ENCODE results near the gene MGST2.
"Not testable (repeated sequence)": the region's sequence is repeated elsewhere in the genome, so short reads cannot be mapped to it uniquely, and the experiment has no call there.

The MGST2 gene

GRCh38 chr4:139665690-139666529 lies at the start of gene MGST2:
TSS of gene MGST2 (plus strand) at chr4:139665819. CDS start at chr4:139666020, 201 bp downstream.
- DNase-seq = peak; percentile 74

GRCh38 chr4:139617702-139618490 lies 47.7 kb upstream of the MGST2 start:
- no peak for DNase-seq

- DNase-seq = no peak
Measured at GRCh38 chr4:139619644-139620043, 46.0 kb upstream of the MGST2 start.

GRCh38 chr4:139622901-139623381 lies 42.7 kb upstream of the MGST2 start:
- no peak for DNase-seq

- DNase-seq = no peak
Measured at GRCh38 chr4:139624441-139625092, 41.1 kb upstream of the MGST2 start.

GRCh38 chr4:139625093-139625455 lies 40.5 kb upstream of the MGST2 start:
- no peak for DNase-seq

DNA sequence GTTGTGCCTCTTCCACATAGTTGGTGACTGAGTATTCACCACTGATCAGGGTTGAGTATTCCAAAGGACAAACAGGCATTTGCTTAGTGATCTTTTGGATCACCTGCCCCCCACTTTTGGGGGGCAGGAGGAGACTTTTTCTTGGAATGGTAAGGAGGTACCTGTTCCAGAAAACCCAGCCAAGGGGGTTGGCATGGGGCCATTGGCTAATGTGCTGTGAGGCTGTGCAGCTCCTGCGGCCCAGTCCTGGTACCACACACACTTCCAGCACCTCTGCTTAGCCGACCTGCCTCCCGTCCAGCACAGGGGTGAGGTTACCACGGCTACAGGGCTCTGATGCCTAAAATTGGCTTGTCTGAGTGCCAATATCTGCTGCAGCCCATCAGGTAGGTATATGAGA lies 40.1 kb upstream of the MGST2 start:
- DNase-seq = no peak

DNA sequence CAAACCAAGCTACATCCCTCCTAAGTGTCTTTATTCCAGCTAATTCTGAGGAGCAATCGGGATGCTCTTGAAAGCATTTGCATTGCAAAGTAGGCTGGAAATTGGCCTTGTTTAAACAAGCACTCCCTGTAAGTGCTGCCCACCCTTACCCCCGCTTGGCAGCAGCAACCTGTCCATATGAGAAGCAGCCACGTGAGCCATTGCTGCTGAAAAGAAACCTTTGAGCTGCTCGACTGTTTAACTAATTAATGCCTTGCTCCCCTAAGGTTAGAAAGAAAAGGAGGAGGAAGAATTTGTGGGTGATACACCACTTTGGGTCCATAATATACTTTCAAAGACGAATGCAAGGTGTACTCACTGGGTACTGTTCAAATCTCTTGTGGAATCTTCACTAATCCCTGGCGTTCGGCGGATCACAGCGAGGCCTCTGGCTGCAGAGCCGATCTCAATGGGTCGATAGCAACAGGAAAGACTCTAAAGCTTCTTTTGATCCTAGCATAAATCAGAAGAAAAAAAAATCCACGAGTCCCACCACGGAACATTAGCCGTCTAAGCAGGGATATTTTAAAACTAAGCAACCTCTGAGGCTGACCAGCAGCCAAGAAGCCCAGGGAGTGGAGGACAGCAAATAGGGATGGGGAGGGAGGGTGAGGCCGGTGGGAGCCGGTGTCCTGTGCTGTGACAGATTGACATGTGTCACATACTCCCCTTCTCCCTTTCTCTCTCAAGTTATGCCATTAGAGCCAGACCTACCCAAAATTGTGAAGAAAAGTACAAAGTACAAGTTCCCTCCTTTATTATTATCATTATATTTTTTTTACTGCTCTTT lies 37.2 kb upstream of the MGST2 start:
- no peak for DNase-seq

DNA sequence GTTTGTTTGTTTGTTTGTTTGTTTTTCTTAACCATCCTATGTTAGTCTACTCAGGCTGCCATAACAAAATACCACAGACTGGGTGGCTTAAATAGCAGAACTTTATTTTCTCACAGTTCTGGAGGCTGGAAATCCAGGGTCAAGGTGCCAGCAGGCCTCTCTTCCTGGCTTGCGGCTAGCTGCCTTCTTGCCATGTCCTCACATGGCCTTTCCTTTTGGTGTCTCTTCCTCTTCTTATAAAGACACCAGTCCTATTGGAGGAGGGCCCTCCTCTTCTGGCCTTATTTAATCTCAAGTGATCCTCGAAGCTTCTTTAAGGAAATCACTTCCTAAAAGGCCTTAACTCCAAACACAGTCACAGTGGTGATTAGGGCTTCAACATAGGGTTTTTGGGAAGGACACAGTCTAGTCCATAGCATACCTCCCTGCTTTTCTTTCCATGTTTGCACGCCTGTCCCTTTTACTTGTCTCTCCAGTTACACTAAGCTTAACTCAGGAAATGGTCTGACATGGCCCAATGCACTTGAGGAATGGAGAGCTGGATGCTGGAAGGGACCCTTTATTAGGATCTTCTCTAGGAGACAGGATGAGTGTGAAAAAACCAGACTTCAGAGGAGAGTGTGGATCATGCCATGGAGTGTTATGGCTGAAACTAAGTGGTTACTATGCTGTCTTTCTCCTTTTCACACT lies 36.0 kb upstream of the MGST2 start:
- no peak for DNase-seq

DNA sequence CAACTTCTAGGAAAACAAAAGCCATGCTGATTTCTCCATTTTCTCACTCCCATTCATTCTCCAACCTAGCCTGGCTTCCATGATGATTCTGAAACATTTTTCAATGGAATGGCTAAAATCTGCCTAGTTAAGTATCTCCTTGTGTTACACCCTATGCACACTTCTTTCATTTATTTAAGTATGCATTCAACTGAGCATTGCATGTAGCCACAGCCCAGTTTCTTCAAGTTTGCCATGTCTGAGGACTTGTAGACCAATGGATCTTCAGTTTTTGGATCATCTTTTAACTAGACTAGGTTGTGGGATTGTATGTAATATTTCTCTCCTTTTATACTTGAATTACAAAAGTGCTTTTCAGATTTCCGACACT lies 35.5 kb upstream of the MGST2 start:
- DNase-seq = no peak

GRCh38 chr4:139630991-139631390 lies 34.6 kb upstream of the MGST2 start:
- DNase-seq = no peak

DNA sequence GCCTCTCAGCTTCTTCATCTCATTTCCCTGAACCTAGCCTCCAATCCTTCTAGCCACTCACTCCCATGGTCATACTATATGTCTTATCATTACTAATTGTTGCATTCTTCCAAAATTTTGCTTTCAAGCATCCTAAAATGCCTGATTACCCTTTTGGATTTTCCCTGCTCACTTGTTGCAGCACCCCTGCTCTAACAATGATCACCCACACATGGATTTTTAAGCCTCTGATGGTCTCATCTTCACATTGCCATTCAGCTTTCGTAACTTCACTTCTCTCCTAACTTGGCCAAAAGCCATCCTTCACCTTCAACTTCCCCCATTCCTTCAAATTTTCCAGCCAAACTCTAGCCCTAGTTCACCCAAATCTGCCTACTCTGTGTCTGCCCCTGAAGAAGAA lies 33.8 kb upstream of the MGST2 start:
- no peak for DNase-seq

GRCh38 chr4:139632739-139633138 lies 32.9 kb upstream of the MGST2 start:
- DNase-seq = not testable (repeated sequence)

DNA sequence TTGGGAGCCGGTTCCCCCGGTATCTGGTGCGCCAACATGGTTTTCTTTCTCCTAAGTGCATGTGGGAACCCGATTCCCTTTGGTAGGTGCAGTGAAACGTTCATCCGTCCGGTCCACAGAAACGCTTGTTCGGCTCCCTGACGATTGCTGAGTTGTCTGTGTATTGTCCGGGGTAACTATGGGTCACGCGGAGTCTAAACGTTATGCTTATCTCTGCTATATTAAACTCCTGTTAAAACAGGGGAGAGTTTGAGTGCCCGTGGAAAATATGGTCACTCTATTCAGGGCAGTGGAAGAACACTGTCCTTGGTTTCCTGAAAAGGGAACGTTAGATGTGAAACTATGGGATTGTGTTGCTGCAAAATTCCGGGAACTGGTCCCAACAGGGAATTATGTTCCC lies 32.4 kb upstream of the MGST2 start:
- no peak for DNase-seq

- DNase-seq = no peak
Measured at GRCh38 chr4:139633661-139634060, 32.0 kb upstream of the MGST2 start.

- DNase-seq = no peak
Measured at GRCh38 chr4:139635966-139636365, 29.7 kb upstream of the MGST2 start.

GRCh38 chr4:139638306-139638705 lies 27.3 kb upstream of the MGST2 start:
- DNase-seq = not testable (repeated sequence)

GRCh38 chr4:139639654-139640053 lies 26.0 kb upstream of the MGST2 start:
- DNase-seq = no peak

GRCh38 chr4:139641218-139641617 lies 24.4 kb upstream of the MGST2 start:
- no peak for DNase-seq

- no peak for DNase-seq
Measured at GRCh38 chr4:139642364-139642763, 23.3 kb upstream of the MGST2 start.

GRCh38 chr4:139643042-139643895 lies 22.4 kb upstream of the MGST2 start:
- DNase-seq = no peak

Measured in activated effector memory CD4-positive, alpha-beta T cell treated with anti-CD3 and anti-CD28 coated beads, Interleukin-2, amount 50 U/mL, for 16 hours (primary cell).